GM23248 (cell line): ENCODE measurements around the gene C1QB. TPM values are rescaled to one million over a fixed set of nuclear protein-coding genes. Genes with fewer than 3 reads are reported as not detected.

ENCODE experiments used
- DNase-seq: peaks from one replicate; pipeline ENCODE4 v3.0.0-alpha.2; 2015
- H2AFZ ChIP-seq: fragments of 200-600 bp; sonication (generic); 2 replicates; pipeline ENCODE4 v1.6.1; 2016; ENCODE audit warnings: antibody characterized with exemption
- H3F3A ChIP-seq: fragments of 200-600 bp; sonication (generic); 2 replicates; pipeline ENCODE4 v1.6.1; 2016; ENCODE audit warnings: mild to moderate bottlenecking, antibody characterized with exemption, mixed run types; ENCODE audit not compliant: insufficient read depth
- H3K27ac ChIP-seq: fragments of 200-600 bp; sonication (generic); 2 replicates; pipeline ENCODE4 v1.5.1; 2016; ENCODE audit warnings: mild to moderate bottlenecking
- H3K27me3 ChIP-seq: fragments of 200-600 bp; sonication (generic); replicated peaks from 2 replicates; pipeline ENCODE4 v1.6.1; 2016; ENCODE audit warnings: mild to moderate bottlenecking; ENCODE audit not compliant: insufficient read depth
- H3K36me3 ChIP-seq: fragments of 200-600 bp; sonication (generic); 2 replicates; pipeline ENCODE4 v1.6.1; 2016; ENCODE audit warnings: low read depth, mild to moderate bottlenecking
- H3K4me1 ChIP-seq: fragments of 200-600 bp; sonication (generic); 2 replicates; pipeline ENCODE4 v1.6.1; 2016; ENCODE audit warnings: mild to moderate bottlenecking; ENCODE audit not compliant: insufficient read depth
- H3K4me2 ChIP-seq: fragments of 200-600 bp; sonication (generic); one replicate; pipeline ENCODE4 v1.6.1; 2016; ENCODE audit warnings: mild to moderate bottlenecking; ENCODE audit not compliant: unreplicated experiment
- H3K4me3 ChIP-seq: fragments of 200-600 bp; sonication (generic); 2 replicates; pipeline ENCODE4 v1.5.1; 2016; ENCODE audit warnings: mild to moderate bottlenecking
- H3K79me2 ChIP-seq: fragments of 200-600 bp; sonication (generic); 2 replicates; pipeline ENCODE4 v1.6.1; 2016; ENCODE audit warnings: mild to moderate bottlenecking; ENCODE audit not compliant: insufficient read depth
- H3K9ac ChIP-seq: fragments of 200-600 bp; sonication (generic); 2 replicates; pipeline ENCODE4 v1.6.1; 2016; ENCODE audit warnings: mild to moderate bottlenecking
- H3K9me2 ChIP-seq: fragments of 200-600 bp; sonication (generic); 2 replicates; pipeline ENCODE4 v1.6.1; 2016; ENCODE audit warnings: mixed run types, mild to moderate bottlenecking, moderate library complexity; ENCODE audit not compliant: insufficient read depth
- H3K9me3 ChIP-seq: fragments of 200-600 bp; sonication (generic); one replicate; pipeline ENCODE4 v1.6.1; 2017; ENCODE audit warnings: low read depth
- H4K20me1 ChIP-seq: fragments of 200-600 bp; sonication (generic); 2 replicates; pipeline ENCODE4 v1.6.0; 2016; ENCODE audit not compliant: insufficient read depth
- EZH2 ChIP-seq: fragments of 200-600 bp; sonication (generic); IDR thresholded peaks from 2 replicates; pipeline ENCODE4 v1.6.1; 2018; ENCODE audit warnings: antibody characterized with exemption, mild to moderate bottlenecking; ENCODE audit not compliant: insufficient read depth, poor library complexity, severe bottlenecking
- EZH2phosphoT487 ChIP-seq: fragments of 200-600 bp; sonication (generic); IDR thresholded peaks from 2 replicates; pipeline ENCODE4 v1.6.1; 2018; ENCODE audit warnings: antibody characterized with exemption, moderate library complexity, mild to moderate bottlenecking, low read depth; ENCODE audit not compliant: insufficient read depth
- WGBS, 2 experiments: methylation state at CpG; one replicate each; pipeline ENCODE4 v1.1.6; 2015 to 2017; ENCODE audit warnings: low lambda C conversion rate in 2 of 2, low coverage in 1 of 2; ENCODE audit errors: missing lambda C conversion rate in 2 of 2; 5-methylcytosine and 5-hydroxymethylcytosine counted together
- in situ Hi-C: fragments of 300-500 bp; cut with MboI; formaldehyde crosslinking; loops from 2 replicates; pipeline ENCODE4 v1.15.0; 2020
- polyA plus RNA-seq: library from polyadenylated mRNA; unstranded; fragments of >200 nt; fragmentation: Nextera tagmentation; extraction: Ambion mirVana; gene quantifications from 2 replicates; pipeline ENCODE4 v1.2.1, GENCODE V29; 2016
- total RNA-seq: library from RNA; depleted of rRNA; stranded (reverse); fragments of >200 nt; shearing (Covaris generic); gene quantifications from 2 replicates; pipeline ENCODE4 v1.2.3, GENCODE V29; 2014

The C1QB gene
- total and polyA plus RNA-seq, 2 experiments from 2014 or later: not detected

DNA sequence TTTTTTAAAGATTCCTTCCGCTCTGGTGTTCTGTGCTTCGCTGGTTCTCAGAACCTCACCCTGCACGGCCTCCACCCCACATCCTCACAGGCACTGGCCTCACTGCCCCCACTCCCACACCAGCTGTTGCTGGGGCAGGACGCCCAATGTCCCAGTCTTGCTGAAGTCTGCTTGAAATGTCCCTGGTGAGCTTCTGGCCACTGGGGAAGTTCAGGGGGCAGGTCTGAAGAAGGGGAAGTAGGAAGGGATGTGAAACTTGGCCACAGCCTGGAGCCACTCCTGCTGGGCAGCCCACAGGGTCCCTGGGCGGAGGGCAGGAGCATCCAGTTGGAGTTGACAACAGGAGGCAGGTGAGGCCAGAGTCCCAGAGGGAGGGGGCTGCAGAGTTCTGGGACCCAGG lies 16.7 kb upstream of the C1QB start, which contains the start of gene C1QA:
Gene C1QA, plus strand, starts transcription at position 276 of the 400 bp plus-strand sequence. CDS start 989 bp downstream, outside the sequence.
- Histone ChIP-seq H3K9me3 (no peaks in the 10 kb centered on the region), H3K36me3 (no peaks in the 10 kb centered on the region), H3K27ac (no peak within 1 kb of the TSS), H3F3A (no peaks in the 10 kb centered on the region), H3K4me2 (no peak within 1 kb of the TSS), H3K4me1 (no peaks in the 10 kb centered on the region), H4K20me1 (no peaks in the 10 kb centered on the region), H3K9me2 (no peaks in the 10 kb centered on the region), H3K9ac (no peak within 1 kb of the TSS), H2AFZ (no peak within 1 kb of the TSS), H3K27me3 (peaks cover 31% of the 10 kb centered on the region), H3K4me3 (no peak within 1 kb of the TSS), H3K79me2 (no peaks in the 10 kb centered on the region)
- TF ChIP-seq EZH2phosphoT487: no peak
- no peak for TF ChIP-seq EZH2
- in situ Hi-C loops: no loop called here
- 39% methylated on average over 5 of the region's 5 CpGs for WGBS, 2 experiments
- no peak for DNase-seq

DNA sequence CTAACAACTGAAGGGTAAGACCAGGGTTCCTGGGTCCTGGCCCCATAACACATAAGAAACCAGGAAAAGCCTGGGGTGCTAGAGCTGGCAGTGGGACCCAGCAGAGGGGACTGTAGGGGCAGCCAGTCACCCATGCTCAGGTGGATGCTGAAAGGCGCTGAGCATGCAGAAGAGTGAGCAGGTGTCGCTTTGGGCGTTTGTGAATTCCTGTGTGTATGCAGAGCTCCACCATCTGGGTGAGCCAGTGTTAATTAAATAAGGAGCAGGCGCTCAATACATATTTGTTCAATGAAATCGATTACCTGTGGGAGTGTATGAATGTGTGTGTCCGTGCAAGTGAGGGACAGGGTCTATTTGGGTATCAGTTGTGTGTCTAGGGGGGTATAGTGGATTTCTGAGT lies 16.1 kb upstream of the C1QB start:
- Histone ChIP-seq H3K4me1 (no peaks in the 10 kb centered on the region), H3K9me2 (no peaks in the 10 kb centered on the region), H3K4me3 (no peak overlapping the region), H3K36me3 (no peaks in the 10 kb centered on the region), H3K9ac (no peak overlapping the region), H3K27me3 (peaks cover 27% of the 10 kb centered on the region), H4K20me1 (no peaks in the 10 kb centered on the region), H3K4me2 (no peak overlapping the region), H3K79me2 (no peaks in the 10 kb centered on the region), H3K9me3 (no peaks in the 10 kb centered on the region), H3K27ac (no peak overlapping the region), H2AFZ (no peak overlapping the region), H3F3A (no peaks in the 10 kb centered on the region)
- TF ChIP-seq EZH2phosphoT487 (no peak), EZH2 (no peak)
- DNase-seq: no peak
- 72 to 78% methylated on average over 6 of the region's 6 CpGs for WGBS, 2 experiments
- in situ Hi-C loops: no loop called here

DNA sequence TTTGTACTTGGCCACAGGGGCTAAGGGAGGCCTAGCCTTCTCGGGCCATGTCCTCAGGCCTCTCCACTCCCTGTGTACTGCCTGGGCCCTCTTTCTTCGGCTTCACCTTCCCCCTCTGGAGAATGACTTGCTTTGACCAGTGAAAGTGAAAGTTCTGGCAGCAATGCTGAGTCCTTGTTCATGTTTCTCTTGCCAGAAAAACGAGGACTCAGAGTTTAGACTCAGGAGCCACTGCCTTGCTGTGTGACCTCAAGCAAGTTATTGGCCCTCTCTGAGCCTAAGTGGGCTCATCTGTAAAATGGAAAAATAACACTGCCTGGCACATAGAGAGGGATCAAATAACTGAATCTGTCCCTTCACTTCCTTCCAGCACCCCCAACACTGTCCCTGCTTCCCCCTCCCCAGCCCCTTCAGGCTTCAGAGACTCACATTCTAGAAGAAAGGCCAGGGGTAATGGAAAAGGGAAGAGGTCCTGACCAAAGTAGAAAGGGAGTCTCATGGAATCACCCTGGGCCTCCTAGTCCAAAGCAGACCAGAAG lies 15.1 kb upstream of the C1QB start:
- TF ChIP-seq EZH2phosphoT487: no peak
- TF ChIP-seq EZH2: no peak
- WGBS, 2 experiments: 45 to 49% methylated on average over 3 of the region's 3 CpGs
- Histone ChIP-seq H3K27me3 (peaks cover 26% of the 10 kb centered on the region), H3K79me2 (no peaks in the 10 kb centered on the region), H3K9me2 (no peaks in the 10 kb centered on the region), H3K9ac (no peak overlapping the region), H3K9me3 (no peaks in the 10 kb centered on the region), H4K20me1 (no peaks in the 10 kb centered on the region), H3K4me3 (no peak overlapping the region), H3K4me1 (no peaks in the 10 kb centered on the region), H3K4me2 (no peak overlapping the region), H3K27ac (no peak overlapping the region), H3K36me3 (no peaks in the 10 kb centered on the region), H3F3A (no peaks in the 10 kb centered on the region), H2AFZ (no peak overlapping the region)
- no peak for DNase-seq
- in situ Hi-C loops: no loop called here

DNA sequence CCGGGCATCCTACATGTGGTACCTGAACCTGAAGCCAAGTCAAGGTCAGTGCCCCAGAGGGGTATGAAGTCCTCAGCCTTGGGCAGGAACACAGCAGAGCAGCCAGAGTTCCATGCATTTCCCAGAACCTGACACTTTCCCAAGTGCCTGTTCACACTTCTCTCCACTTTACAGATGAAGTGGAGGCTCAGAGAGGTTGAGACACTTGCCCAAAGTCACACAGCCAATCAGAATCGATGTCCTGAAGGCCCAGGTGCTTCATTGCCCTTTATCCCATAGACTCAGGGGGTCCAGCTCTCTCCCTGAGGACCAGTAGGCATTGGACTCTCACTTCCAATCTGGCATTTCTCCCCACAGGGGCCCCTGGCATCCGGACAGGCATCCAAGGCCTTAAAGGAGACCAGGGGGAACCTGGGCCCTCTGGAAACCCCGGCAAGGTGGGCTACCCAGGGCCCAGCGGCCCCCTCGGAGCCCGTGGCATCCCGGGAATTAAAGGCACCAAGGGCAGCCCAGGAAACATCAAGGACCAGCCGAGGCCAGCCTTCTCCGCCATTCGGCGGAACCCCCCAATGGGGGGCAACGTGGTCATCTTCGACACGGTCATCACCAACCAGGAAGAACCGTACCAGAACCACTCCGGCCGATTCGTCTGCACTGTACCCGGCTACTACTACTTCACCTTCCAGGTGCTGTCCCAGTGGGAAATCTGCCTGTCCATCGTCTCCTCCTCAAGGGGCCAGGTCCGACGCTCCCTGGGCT lies 14.4 kb upstream of the C1QB start:
- Histone ChIP-seq H3K4me1 (no peaks in the 10 kb centered on the region), H4K20me1 (no peaks in the 10 kb centered on the region), H3K9me3 (no peaks in the 10 kb centered on the region), H3K27me3 (peaks cover 22% of the 10 kb centered on the region), H3K9me2 (no peaks in the 10 kb centered on the region), H3F3A (no peaks in the 10 kb centered on the region), H3K79me2 (no peaks in the 10 kb centered on the region), H3K36me3 (no peaks in the 10 kb centered on the region), H3K27ac (no peak overlapping the region), H3K9ac (no peak overlapping the region), H2AFZ (no peak overlapping the region), H3K4me2 (no peak overlapping the region), H3K4me3 (no peak overlapping the region)
- in situ Hi-C loops: no loop called here
- no peak for TF ChIP-seq EZH2phosphoT487
- no peak for TF ChIP-seq EZH2
- 78 to 81% methylated on average over 23 of the region's 23 CpGs for WGBS, 2 experiments
- no peak for DNase-seq
